Activated CD8-positive, alpha-beta memory T cell treated with anti-CD3 and anti-CD28 coated beads, Interleukin-2, amount 10 ng/mL, durations not matched to agents 7 days and 5 days (primary cell): ENCODE data around the gene LDLRAD2. TPM values are rescaled to one million over a fixed set of nuclear protein-coding genes. Genes with fewer than 3 reads are reported as not detected.
"Not testable (repeated sequence)": the region's sequence is repeated elsewhere in the genome, so short reads cannot be mapped to it uniquely, and the experiment has no call there.

ENCODE experiments used
- ATAC-seq: fragments of 150-1000 bp; cut with Tn5 transposase; one replicate; pipeline ENCODE4 v1.10.0; 2021; ENCODE audit warnings: moderate library complexity
- CTCF ChIA-PET: fragments of 350-600 bp; sonication (Branson Sonifier 250); formaldehyde crosslinking; loops from one replicate; lab custom pipeline; 2021; ENCODE audit warnings: antibody characterized with exemption; lab: Charles Lee
- DNase-seq: peaks from one replicate; pipeline ENCODE4 v3.0.0-alpha.2; 2020
- H3K27ac Mint-ChIP-seq: one replicate; pipeline ENCODE4 v1.8.0; 2021; ENCODE audit warnings: mild to moderate bottlenecking, mixed read lengths
- H3K27me3 Mint-ChIP-seq: one replicate; pipeline ENCODE4 v1.8.0; 2021; ENCODE audit warnings: mixed read lengths
- H3K36me3 Mint-ChIP-seq: one replicate; pipeline ENCODE4 v1.8.0; 2021; ENCODE audit warnings: mild to moderate bottlenecking, mixed read lengths
- H3K4me1 Mint-ChIP-seq: one replicate; pipeline ENCODE4 v1.8.0; 2021; ENCODE audit warnings: mixed read lengths
- H3K4me3 Mint-ChIP-seq: one replicate; pipeline ENCODE4 v1.8.0; 2021; ENCODE audit warnings: mild to moderate bottlenecking, moderate library complexity, mixed read lengths
- H3K9me3 Mint-ChIP-seq: one replicate; pipeline ENCODE4 v1.8.0; 2022; ENCODE audit warnings: low read depth, mixed read lengths
- total RNA-seq, 2 experiments: library from RNA; stranded (reverse); gene quantifications; one replicate each; pipeline ENCODE4 v1.2.3, GENCODE V29; 2021

LDLRAD2 gene
- total RNA-seq, 2 experiments from 2014 or later: not detected

DNA sequence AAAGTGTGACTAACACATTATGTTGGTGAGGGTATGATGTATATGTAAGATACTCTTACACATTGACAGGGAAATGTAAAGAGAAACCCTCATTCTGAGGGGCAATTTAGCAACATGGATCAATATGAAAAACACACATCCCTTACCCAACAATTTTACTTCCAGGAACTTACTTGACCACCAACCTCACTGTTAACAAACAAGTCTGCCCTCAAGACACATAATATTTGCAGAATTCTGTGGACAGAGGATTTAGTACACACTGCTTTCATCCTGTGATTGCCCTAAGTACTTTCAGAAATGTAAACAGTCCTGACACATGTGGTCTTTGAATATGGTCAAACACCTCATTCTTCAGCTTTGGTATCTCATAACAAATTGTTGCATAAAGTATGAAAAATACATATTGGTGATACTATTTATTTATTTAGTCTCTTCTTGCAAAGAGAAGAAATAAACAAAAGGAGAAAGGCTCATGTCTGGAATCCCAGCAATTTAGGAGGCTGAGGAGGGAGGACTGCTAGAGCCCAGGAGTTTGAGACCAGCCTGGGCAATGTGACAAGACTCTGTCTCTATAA is 36.0 kb upstream of the LDLRAD2 start:
- no peaks in the 10 kb centered on the region for H3K9me3 Mint-ChIP-seq
- peaks cover 29% of the 10 kb centered on the region for H3K36me3 Mint-ChIP-seq
- H3K27me3 Mint-ChIP-seq: no peaks in the 10 kb centered on the region
- no peak for DNase-seq
- CTCF ChIA-PET: interaction anchor here (1.2 kb wide), 1 partner anchor 16 kb away, joined by 4 read pairs; no protein-coding TSS in a partner anchor
- peaks cover 63% of the 10 kb centered on the region for H3K4me1 Mint-ChIP-seq
- no peak overlapping the region for H3K4me3 Mint-ChIP-seq
- peak overlapping the region; percentile 61 for H3K27ac Mint-ChIP-seq
- ATAC-seq: peak; percentile 11

DNA sequence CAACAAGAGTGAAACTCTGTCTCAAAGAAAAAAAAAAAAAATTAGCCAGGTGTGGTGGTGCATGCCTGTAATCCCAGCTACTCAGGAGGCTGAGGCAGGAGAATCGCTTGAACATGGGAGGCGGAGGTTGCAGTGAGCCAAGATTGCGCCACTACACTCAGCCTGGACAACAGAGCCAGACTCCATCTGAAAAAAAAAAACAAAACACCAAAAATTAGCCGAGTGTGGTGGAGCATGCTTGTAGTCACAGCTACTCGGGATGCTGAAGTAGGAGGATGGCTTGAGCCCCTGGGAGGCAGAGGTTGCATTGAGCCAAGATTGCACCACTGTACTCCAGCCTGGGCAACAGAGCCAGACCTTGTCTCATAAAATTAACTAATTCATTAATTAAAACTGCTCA is 35.1 kb upstream of the LDLRAD2 start:
- Mint-ChIP-seq H3K27ac (peak overlapping the region; percentile 54), H3K36me3 (peaks cover 29% of the 10 kb centered on the region), H3K4me1 (peaks cover 65% of the 10 kb centered on the region)
- not testable (repeated sequence) for DNase-seq, ATAC-seq, H3K27me3 Mint-ChIP-seq, H3K4me3 Mint-ChIP-seq, H3K9me3 Mint-ChIP-seq
- CTCF ChIA-PET: interaction anchor here (1.2 kb wide), 1 partner anchor 15 kb away, joined by 4 read pairs; no protein-coding TSS in a partner anchor

DNA sequence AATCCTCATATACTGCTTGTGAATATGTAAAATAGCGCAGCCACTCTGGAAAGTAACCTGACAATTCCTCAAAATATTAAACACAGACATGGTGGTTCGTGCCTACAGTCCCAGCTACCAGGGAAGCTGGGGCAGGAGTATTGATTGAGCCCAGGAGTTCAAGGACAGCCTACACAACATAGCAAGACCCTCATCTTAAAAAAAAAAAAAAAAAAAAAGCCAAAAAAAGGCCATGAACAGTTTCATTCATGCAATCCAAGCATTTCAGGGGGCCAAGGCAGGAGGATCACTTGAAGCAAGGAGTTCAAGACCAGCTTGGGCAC is 33.7 kb upstream of the LDLRAD2 start:
- Mint-ChIP-seq H3K27ac (no peak overlapping the region), H3K4me3 (peak overlapping the region; percentile 21), H3K36me3 (peaks cover 28% of the 10 kb centered on the region), H3K9me3 (no peaks in the 10 kb centered on the region), H3K27me3 (no peaks in the 10 kb centered on the region), H3K4me1 (peaks cover 57% of the 10 kb centered on the region)
- ATAC-seq (no peak), DNase-seq (no peak)
- CTCF ChIA-PET: no interaction called here

DNA sequence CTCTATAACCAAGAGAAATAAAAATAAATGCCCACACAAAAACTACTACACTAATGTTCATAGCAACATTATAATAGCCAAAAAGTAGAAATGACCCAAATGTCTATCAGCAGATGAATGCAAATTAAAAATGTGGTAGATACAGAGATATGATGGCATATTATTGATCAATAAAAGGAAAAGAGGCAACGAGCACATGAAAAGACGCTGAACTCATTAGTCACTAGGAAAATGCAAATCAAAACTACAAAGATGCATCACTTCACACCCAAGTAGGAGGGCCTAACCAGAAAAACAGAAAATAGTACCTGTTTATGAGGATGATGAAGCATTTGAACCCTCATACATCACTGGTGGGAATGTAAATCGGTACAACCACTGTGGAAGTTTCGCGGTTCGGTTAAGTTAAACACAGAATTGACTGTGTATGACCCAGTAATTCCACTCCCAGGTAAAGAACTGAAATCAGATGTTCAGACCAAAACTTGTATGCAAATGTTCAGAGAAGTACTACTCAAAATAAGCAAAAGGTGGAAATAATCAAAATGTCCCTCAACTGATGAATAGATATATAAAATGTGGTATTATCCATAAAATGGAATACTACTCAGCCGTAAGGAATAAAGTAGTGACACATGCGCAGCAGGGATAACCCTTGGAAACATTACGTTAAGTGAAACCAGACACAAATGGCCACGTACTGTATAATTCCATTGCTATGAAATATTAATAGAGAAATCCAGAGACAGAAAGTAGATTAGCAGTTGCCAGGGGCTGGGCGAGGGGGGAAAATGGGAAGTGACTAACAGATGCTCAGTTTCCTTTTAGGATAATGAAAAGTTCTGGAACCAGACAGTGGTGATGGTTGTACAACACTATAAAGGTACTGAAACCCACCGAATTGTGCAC is 32.2 kb upstream of the LDLRAD2 start:
- Mint-ChIP-seq H3K4me1 (peaks cover 52% of the 10 kb centered on the region), H3K4me3 (peak overlapping the region; percentile 65)
- peak; percentile 4 for ATAC-seq

DNA sequence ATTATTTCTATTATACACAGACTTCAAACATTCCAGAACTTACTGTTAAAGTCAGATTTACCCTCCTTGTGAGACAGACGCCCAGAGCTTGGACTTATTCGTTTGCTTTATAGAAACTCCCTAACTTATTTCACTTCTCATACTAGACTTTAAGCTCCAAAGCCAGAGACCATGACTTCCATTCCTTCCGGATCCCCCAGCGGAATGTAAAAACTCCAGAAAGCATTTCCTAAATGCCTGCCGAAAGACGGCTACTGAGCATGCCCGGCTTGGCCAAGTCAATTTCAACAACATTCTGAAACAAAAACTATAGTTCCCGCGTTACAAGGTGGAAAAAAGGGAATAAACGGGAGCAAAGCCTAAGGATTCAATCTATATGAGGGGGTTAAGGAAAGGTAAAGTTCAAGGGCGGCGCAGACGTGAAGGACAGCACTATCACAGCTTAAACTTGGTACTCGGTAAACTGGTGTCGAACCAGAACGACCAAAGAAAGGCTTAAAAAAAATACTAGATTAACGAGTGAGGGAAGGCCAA is 30.2 kb upstream of the LDLRAD2 start:
- H3K36me3 Mint-ChIP-seq: peaks cover 21% of the 10 kb centered on the region
- CTCF ChIA-PET: interaction anchor here (0.9 to 3.2 kb wide), 5 partner anchors 9 to 242 kb away, joined by 3 to 11 read pairs (median 7); no protein-coding TSS in a partner anchor
- DNase-seq: no peak
- peaks cover 36% of the 10 kb centered on the region for H3K4me1 Mint-ChIP-seq
- no peaks in the 10 kb centered on the region for H3K9me3 Mint-ChIP-seq
- peak; percentile 5 for ATAC-seq
- peaks cover 2% of the 10 kb centered on the region for H3K27me3 Mint-ChIP-seq
- peak overlapping the region; percentile 100 for H3K27ac Mint-ChIP-seq
- H3K4me3 Mint-ChIP-seq: peak overlapping the region; percentile 98

More for the DNA sequence above, 32.2 kb upstream of the LDLRAD2 start:
- Mint-ChIP-seq H3K27me3 (no peaks in the 10 kb centered on the region), H3K36me3 (peaks cover 28% of the 10 kb centered on the region), H3K9me3 (no peaks in the 10 kb centered on the region), H3K27ac (peak overlapping the region; percentile 82)
- CTCF ChIA-PET: no interaction called here
- DNase-seq: peak; percentile 73

DNA sequence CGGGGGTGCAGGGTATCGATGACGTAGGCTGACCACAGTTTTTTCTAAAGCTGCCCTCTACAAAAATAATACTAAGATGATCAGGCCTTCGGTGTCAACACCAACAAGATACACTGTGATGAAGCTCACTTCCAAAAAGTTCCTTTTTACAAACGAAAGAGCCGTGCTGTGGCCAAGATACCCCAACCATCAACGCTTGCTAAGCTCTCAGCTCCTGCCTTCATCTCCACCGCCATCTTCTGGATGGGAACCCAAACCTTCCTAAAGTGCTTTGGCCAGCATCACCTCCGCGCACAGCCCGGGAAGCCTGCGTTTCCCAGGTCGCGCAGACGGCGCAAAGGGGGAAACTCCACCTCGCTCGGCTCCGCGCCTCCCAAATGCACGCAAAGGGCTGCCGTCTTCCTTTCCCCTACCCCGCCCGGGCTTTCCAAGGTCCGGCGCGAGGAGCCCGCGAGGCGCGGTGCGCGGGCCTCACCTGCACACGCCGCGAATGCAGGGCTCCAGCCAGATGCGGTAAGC is 29.7 kb upstream of the LDLRAD2 start:
- Mint-ChIP-seq H3K27me3 (peaks cover 4% of the 10 kb centered on the region), H3K4me1 (peaks cover 31% of the 10 kb centered on the region), H3K36me3 (peaks cover 19% of the 10 kb centered on the region), H3K4me3 (peak overlapping the region; percentile 98), H3K9me3 (no peaks in the 10 kb centered on the region), H3K27ac (peak overlapping the region; percentile 100)
- peak; percentile 22 for ATAC-seq
- CTCF ChIA-PET: interaction anchor here (0.5 to 3.2 kb wide), 7 partner anchors 9 to 1341 kb away, joined by 3 to 11 read pairs (median 3); no protein-coding TSS in a partner anchor
- peak; percentile 73 for DNase-seq

DNA sequence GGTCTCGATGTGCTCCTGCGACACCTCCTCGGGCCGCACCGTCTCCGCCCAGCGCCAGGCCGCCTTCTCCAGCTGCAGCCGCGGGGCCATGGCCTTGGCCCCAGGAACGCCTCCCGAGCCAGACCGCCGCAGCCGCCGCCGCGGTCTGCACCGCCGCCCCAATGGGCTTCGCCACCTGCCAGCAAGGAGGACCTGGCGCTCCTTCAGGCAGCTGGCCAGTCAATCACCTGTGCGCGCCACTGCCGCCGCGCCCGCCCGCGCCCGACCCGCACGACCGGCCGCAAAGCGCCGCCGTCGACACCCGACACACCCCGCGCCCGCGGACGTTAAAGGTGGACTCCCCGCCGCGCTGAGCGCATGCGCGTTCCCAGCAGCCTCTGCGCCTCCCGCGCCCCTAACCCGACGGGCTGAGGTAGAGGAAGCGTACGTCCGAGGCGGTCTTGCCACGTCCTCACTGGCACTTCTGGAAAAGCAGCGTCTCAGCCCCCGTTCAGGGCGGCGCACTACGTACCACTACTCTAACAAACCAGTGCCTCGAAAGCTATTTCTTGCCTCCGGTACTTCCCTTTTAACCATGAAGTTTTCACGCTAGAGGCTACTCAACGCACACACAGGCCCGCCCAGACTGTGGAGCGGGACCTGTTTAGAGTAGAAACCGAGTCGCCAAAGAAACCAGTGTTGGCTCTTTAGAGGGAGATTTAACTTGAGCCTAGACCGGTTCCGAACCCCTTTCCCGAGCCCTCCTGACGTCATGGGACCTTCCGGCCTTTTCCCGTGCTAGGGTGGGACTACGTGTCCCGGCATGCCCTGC is 29.0 kb upstream of the LDLRAD2 start, which contains the start of gene USP48:
Gene USP48, minus strand, starts transcription at position 282 of the 811 bp plus-strand sequence. Its CDS starts 192 bp downstream, at position 90.
- Mint-ChIP-seq H3K4me1 (peaks cover 27% of the 10 kb centered on the region), H3K4me3 (peak within 1 kb of the TSS; percentile 98), H3K36me3 (peaks cover 15% of the 10 kb centered on the region), H3K27me3 (peaks cover 4% of the 10 kb centered on the region), H3K9me3 (no peaks in the 10 kb centered on the region), H3K27ac (peak within 1 kb of the TSS; percentile 100)
- CTCF ChIA-PET: interaction anchor here (0.5 to 3.2 kb wide), 9 partner anchors 10 to 1341 kb away, joined by 3 to 11 read pairs (median 3); no protein-coding TSS in a partner anchor
- peak; percentile 98 for DNase-seq
- peak; percentile 88 for ATAC-seq

DNA sequence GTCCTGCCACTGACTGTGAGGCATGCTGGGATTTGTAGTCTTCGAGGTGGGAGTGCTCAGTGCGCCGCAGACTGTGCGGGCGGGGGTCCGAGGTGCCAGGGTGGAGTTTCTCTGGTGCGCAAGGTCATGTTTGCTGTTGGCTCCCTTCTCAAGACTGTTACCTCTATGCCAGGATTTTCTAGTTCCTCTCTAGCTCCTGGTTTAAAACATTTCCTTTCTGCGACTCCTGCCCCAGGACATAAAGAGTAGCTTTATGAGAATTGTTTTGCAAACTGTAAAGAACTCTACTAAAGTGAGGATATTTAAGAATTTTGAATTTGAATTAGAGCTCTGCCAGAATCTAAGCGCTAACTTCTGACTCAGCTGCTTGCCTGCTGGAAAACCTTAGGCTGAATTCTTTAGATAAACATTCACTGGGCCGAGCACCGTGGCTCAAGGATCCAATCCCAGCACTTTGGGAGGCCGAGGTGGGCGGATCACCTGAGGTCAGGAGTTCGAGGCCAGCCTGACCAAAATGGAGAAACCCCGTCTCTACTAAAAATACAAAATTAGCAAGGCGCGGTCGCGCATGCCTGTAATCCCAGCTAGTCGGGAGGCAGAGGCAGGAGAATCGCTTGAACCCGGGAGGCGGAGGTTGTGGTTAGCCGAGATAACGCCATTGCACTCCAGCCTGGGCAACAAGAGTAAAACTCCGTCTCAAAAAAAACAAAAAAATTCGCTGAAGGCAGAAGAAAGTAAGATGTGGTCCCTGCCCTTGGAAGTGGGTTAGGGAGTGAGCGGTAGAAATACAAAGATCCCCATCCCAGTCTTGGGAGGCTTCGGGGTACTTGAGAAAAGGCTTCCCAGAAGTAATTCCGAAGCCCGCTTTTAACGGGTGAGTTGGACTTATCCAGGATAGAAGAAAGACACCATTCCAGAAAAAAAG is 28.1 kb upstream of the LDLRAD2 start:
- no peak for DNase-seq
- CTCF ChIA-PET: interaction anchor here (0.8 to 3.2 kb wide), 3 partner anchors 11 to 241 kb away, joined by 3 to 11 read pairs (median 7); no protein-coding TSS in a partner anchor
- Mint-ChIP-seq H3K9me3 (no peaks in the 10 kb centered on the region), H3K36me3 (peaks cover 10% of the 10 kb centered on the region), H3K4me3 (peak overlapping the region; percentile 98), H3K4me1 (peaks cover 23% of the 10 kb centered on the region), H3K27me3 (peaks cover 4% of the 10 kb centered on the region), H3K27ac (peak overlapping the region; percentile 100)
- ATAC-seq: no peak

DNA sequence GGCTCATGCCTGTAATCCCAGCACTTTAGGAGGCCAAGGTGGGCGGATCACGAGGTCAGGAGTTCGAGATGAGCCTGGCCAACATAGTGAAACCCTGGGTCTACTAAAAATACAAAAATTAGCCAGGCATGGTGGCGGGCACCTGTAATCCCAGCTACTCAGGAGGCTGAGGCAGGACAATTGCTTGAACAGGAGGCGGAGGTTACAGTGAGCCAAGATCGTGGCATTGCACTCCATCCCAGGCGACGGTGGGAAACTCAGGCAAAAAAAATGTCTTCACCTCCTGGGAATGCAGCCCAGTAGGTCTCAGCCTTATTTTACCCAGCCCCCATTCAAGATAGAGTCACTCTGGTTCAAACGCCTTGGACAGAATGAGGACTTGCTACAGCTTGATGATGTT is 26.3 kb upstream of the LDLRAD2 start:
- H3K27ac Mint-ChIP-seq, H3K27me3 Mint-ChIP-seq, DNase-seq, H3K36me3 Mint-ChIP-seq, H3K4me3 Mint-ChIP-seq, H3K9me3 Mint-ChIP-seq, ATAC-seq: not testable (repeated sequence)
- H3K4me1 Mint-ChIP-seq: peaks cover 13% of the 10 kb centered on the region
- CTCF ChIA-PET: interaction anchor here (0.6 kb wide), 1 partner anchor 1101 kb away, joined by 3 read pairs; no protein-coding TSS in a partner anchor

DNA sequence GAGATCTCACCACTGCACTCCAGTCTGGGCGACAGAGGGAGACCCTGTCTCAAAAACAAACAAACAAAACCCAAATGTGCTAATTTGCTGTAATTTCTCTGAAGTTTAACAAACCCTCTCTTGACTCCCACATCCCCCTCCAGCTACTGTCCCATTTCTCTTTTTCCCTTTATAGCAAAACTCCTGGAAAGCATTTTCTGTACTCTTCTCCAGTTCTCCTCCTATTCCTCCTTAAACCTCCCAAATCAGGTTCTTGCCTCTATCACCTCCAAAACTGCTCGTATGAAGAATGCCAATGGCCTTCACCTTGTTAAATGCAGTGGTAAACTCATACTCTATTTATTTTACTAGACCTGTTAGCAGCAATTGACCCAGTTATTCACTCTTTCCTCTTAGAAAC is 25.4 kb upstream of the LDLRAD2 start:
- peaks cover 5% of the 10 kb centered on the region for H3K36me3 Mint-ChIP-seq
- H3K4me3 Mint-ChIP-seq: no peak overlapping the region
- peaks cover 4% of the 10 kb centered on the region for H3K27me3 Mint-ChIP-seq
- no peak overlapping the region for H3K27ac Mint-ChIP-seq
- DNase-seq: no peak
- H3K9me3 Mint-ChIP-seq: no peaks in the 10 kb centered on the region
- ATAC-seq: no peak
- CTCF ChIA-PET: no interaction called here
- peaks cover 18% of the 10 kb centered on the region for H3K4me1 Mint-ChIP-seq

DNA sequence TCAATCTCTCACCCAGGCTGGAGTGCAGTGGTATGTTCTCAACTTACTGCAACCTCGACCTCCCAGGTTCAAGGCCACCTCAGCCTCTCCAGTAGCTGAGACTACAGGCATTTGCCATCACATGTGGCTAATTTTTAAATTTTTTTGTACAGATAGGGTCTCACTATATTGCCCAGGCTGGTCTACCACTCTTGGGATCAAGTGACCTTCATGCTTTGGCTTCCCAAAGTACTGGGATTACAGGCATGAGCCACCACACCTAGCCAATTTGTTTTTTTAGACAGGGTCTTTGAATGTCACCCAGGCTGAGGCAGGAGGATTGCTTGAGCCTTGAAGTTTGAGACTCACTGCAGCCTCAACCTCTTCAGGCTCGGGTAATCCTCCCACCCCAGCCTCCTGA is 19.0 kb upstream of the LDLRAD2 start:
- Mint-ChIP-seq H3K36me3 (peaks cover 6% of the 10 kb centered on the region), H3K27me3 (no peaks in the 10 kb centered on the region), H3K4me1 (peaks cover 20% of the 10 kb centered on the region), H3K9me3 (peaks cover 9% of the 10 kb centered on the region), H3K4me3 (no peak overlapping the region), H3K27ac (no peak overlapping the region)
- CTCF ChIA-PET: no interaction called here
- ATAC-seq: no peak
- no peak for DNase-seq
